AG04450 (cell line): Measurements from ENCODE around the gene CARMIL1. TPM values are rescaled to one million over a fixed set of nuclear protein-coding genes. Genes with fewer than 3 reads are reported as not detected.

Experiments used
- CTCF ChIA-PET: fragments of 300-600, 350-600 bp; formaldehyde crosslinking; extraction: SDS; loops from one replicate; lab custom pipeline; 2022; ENCODE audit warnings: antibody characterized with exemption, inconsistent platforms; lab: Charles Lee
- POLR2A ChIA-PET: fragments of 350-600 bp; formaldehyde crosslinking; extraction: SDS; loops from one replicate; lab custom pipeline; 2021; ENCODE audit warnings: antibody characterized with exemption, inconsistent platforms; lab: Yijun Ruan, JAX
- DNase-seq: peaks from one replicate; pipeline ENCODE4 v3.0.0-alpha.2; 2011; ENCODE audit warnings: low read depth, low spot score
- H3K27ac ChIP-seq: one replicate; pipeline ENCODE4 v1.5.1; 2012; ENCODE audit warnings: low read depth, low read length, control low read depth
- H3K27me3 ChIP-seq: one replicate; pipeline ENCODE4 v1.6.0; 2012; ENCODE audit warnings: low read length; ENCODE audit not compliant: control insufficient read depth, insufficient read depth
- H3K4me3 ChIP-seq: 2 replicates; pipeline ENCODE4 v1.5.1; 2011; ENCODE audit warnings: mild to moderate bottlenecking, low read depth, low read length, control low read depth
- H3K9me3 ChIP-seq: 2 replicates; pipeline ENCODE4 v1.5.1; 2012; ENCODE audit warnings: low read length; ENCODE audit not compliant: control insufficient read depth, insufficient read depth
- CTCF ChIP-seq: IDR thresholded peaks from 2 replicates; pipeline ENCODE4 v1.5.1; 2011; ENCODE audit warnings: low read depth, low read length, control low read depth, inconsistent platforms
- polyA plus RNA-seq: library from polyadenylated mRNA; depleted of rRNA; stranded (reverse); fragments of >200 nt; gene quantifications from 2 replicates; pipeline ENCODE4 v1.2.3, GENCODE V29; 2011

Gene CARMIL1
- polyA plus RNA-seq, 1 experiment: 0.55 TPM

DNA sequence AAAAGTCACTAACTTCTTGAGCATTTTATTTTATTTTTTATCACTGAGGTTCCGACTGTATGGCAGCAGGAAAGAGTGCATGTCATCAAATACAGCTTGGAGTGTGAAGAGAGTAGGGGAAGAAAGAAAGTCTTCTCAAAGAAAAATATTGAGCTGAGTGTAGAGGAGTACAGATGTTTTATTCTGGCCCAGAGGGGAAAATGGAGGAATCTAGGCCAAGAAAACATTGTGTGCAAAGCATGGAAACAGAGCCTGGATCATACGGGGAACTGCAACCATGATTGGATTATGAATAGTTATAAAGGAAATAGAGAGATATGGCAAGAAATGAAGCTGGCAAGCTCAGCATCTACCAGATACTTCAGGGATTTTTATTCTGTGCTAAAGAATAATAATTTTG lies 268.6 kb downstream of the CARMIL1 start:
- CTCF ChIA-PET: interaction anchor here (0.7 to 3.2 kb wide), 3 partner anchors 9 to 324 kb away, joined by 3 to 15 read pairs (median 3); no protein-coding TSS in a partner anchor
- TF ChIP-seq CTCF: no peak
- Histone ChIP-seq H3K27me3 (no peaks in the 10 kb centered on the region), H3K4me3 (no peak overlapping the region), H3K27ac (no peak overlapping the region), H3K9me3 (no peaks in the 10 kb centered on the region)
- no peak for DNase-seq
- POLR2A ChIA-PET: no interaction called here

GRCh38 chr6:25548451-25548850 lies 269.3 kb downstream of the CARMIL1 start:
- CTCF ChIA-PET: interaction anchor here (0.7 to 3.2 kb wide), 3 partner anchors 9 to 325 kb away, joined by 3 to 15 read pairs (median 3); no protein-coding TSS in a partner anchor
- no peak for TF ChIP-seq CTCF
- Histone ChIP-seq H3K27me3 (no peaks in the 10 kb centered on the region), H3K27ac (no peak overlapping the region), H3K9me3 (no peaks in the 10 kb centered on the region), H3K4me3 (no peak overlapping the region)
- POLR2A ChIA-PET: no interaction called here
- DNase-seq: no peak

DNA sequence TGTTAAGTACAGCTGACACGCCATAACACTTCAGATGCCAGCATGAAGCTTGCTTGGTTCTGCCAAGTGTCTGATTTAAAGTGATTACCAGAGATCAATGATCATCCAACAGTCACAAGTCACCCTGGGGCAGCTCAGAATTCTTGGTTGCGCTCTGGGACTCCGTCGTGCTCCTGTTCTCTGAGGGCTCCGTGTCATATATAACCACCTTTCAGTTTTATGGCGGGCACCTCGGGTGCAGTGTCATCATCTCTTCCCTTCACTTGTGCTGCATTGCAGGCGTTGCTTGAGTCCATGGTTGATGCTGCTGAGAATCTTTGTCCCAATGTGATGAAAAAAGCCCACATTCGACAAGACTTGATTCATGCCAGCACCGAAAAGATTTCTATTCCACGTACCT lies 271.5 kb downstream of the CARMIL1 start:
- POLR2A ChIA-PET: no interaction called here
- no peak for DNase-seq
- CTCF ChIA-PET: interaction anchor here (5.0 kb wide), 1 partner anchor 327 kb away, joined by 27 read pairs; no protein-coding TSS in a partner anchor
- Histone ChIP-seq H3K27ac (no peak overlapping the region), H3K27me3 (no peaks in the 10 kb centered on the region), H3K9me3 (no peaks in the 10 kb centered on the region), H3K4me3 (no peak overlapping the region)
- TF ChIP-seq CTCF: no peak

DNA sequence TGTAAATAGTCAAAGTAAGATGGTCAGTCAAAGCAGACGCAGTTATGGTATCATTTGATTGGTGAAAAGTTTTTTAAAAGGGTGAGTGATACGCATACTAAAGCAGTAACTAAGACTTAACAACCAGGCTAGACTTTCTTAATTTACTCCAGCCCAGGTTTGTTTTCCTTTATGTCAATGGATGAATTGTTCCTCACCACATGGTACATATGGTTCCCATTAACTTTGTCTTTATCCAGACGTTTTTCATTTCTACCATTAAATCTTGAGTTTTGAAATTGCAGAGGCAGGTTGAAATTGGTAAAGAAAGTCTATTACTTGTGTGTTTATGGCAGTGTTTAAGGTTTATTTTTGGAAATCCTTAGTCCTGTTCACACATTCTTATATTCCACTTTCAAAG lies 274.3 kb downstream of the CARMIL1 start:
- Histone ChIP-seq H3K4me3 (no peak overlapping the region), H3K27me3 (no peaks in the 10 kb centered on the region), H3K27ac (no peak overlapping the region), H3K9me3 (no peaks in the 10 kb centered on the region)
- ChIA-PET POLR2A (no interaction called here), CTCF (interaction anchor here (4.8 to 7.3 kb wide), 3 partner anchors 275 to 329 kb away, joined by 27 to 102 read pairs (median 30); partner anchors contain the start of gene CARMIL1)
- no peak for DNase-seq
- no peak for TF ChIP-seq CTCF

DNA sequence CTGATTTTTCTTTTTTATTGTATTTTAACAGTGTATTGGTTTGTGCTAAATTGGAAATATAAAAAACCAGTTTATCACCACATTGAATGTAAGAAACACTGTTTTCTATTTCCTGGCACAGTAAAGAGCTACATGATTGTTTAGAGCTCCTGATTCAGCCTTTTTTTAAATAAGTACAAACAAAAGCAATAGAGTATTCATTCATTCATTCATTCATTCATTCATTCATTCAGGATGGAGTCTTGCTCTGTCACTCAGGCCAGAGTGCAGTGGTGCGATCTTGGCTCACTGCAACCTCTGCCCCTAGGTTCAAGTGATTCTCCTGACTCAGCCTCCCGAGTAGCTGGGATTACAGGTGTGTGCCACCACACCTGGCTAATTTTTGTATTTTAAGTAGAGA lies 276.0 kb downstream of the CARMIL1 start:
- Histone ChIP-seq H3K4me3 (no peak overlapping the region), H3K27me3 (no peaks in the 10 kb centered on the region), H3K9me3 (no peaks in the 10 kb centered on the region), H3K27ac (no peak overlapping the region)
- CTCF ChIA-PET: interaction anchor here (1.0 to 7.3 kb wide), 15 partner anchors 9 to 335 kb away, joined by 3 to 102 read pairs (median 5); partner anchors contain the start of gene CARMIL1
- DNase-seq: no peak
- TF ChIP-seq CTCF: no peak
- POLR2A ChIA-PET: no interaction called here
